Chondrocyte (in vitro differentiated cells): Measurements from ENCODE around the gene NSFL1C. TPM values are rescaled to one million over a fixed set of nuclear protein-coding genes. Genes with fewer than 3 reads are reported as not detected.

Experiments used
- DNase-seq: peaks from one replicate; pipeline ENCODE4 v3.0.0; 2021; ENCODE audit warnings: mixed read lengths, low spot score
- H3K27ac Mint-ChIP-seq: one replicate; pipeline ENCODE4 v1.8.0; 2021; ENCODE audit warnings: mild to moderate bottlenecking, moderate library complexity, mixed read lengths; ENCODE audit not compliant: unreplicated experiment
- H3K27me3 Mint-ChIP-seq: 2 replicates; pipeline ENCODE4 v1.8.0; 2021; ENCODE audit warnings: low read depth, mixed read lengths
- H3K36me3 Mint-ChIP-seq: 2 replicates; pipeline ENCODE4 v1.8.0; 2021; ENCODE audit warnings: low read depth, mixed read lengths
- H3K4me1 Mint-ChIP-seq: 2 replicates; pipeline ENCODE4 v1.8.0; 2021; ENCODE audit warnings: low read depth, mild to moderate bottlenecking, mixed read lengths
- H3K4me3 Mint-ChIP-seq: one replicate; pipeline ENCODE4 v1.8.0; 2021; ENCODE audit warnings: mild to moderate bottlenecking, moderate library complexity, mixed read lengths; ENCODE audit not compliant: unreplicated experiment
- H3K9me3 Mint-ChIP-seq: 2 replicates; pipeline ENCODE4 v1.8.0; 2021; ENCODE audit warnings: low read depth, mixed read lengths
- CTCF ChIP-seq: fragments of 200-600 bp; sonication (generic); IDR thresholded peaks from 2 replicates; pipeline ENCODE4 v1.5.0; 2021; ENCODE audit warnings: antibody characterized with exemption, mild to moderate bottlenecking, moderate library complexity
- total RNA-seq: library from RNA; stranded (reverse); gene quantifications from 3 replicates; pipeline ENCODE4 v1.2.1, GENCODE V29; 2021

The NSFL1C gene
- total RNA-seq, 1 donor from 2014 or later, result 75.3 TPM

GRCh38 chr20:1490643-1491195, 24.1 kb upstream of the NSFL1C start:
- Mint-ChIP-seq H3K36me3 (no peaks in the 10 kb centered on the region), H3K27me3 (peaks cover 49% of the 10 kb centered on the region), H3K9me3 (peaks cover 2% of the 10 kb centered on the region), H3K4me3 (no peak overlapping the region), H3K4me1 (no peaks in the 10 kb centered on the region), H3K27ac (no peak overlapping the region)
- TF ChIP-seq CTCF, result no peak
- no peak for DNase-seq

- Mint-ChIP-seq H3K4me1 (no peaks in the 10 kb centered on the region), H3K27ac (no peak overlapping the region), H3K9me3 (peaks cover 2% of the 10 kb centered on the region), H3K36me3 (no peaks in the 10 kb centered on the region), H3K27me3 (peaks cover 45% of the 10 kb centered on the region), H3K4me3 (no peak overlapping the region)
- no peak for TF ChIP-seq CTCF
- no peak for DNase-seq
These were observed 23.3 kb upstream of the NSFL1C start for GRCh38 chr20:1489764-1490436.

GRCh38 chr20:1489325-1489724, 22.7 kb upstream of the NSFL1C start:
- DNase-seq, result no peak
- TF ChIP-seq CTCF, result no peak
- no peaks in the 10 kb centered on the region for H3K36me3 Mint-ChIP-seq
- H3K27ac Mint-ChIP-seq, result no peak overlapping the region
- H3K27me3 Mint-ChIP-seq, result peaks cover 46% of the 10 kb centered on the region
- peaks cover 2% of the 10 kb centered on the region for H3K9me3 Mint-ChIP-seq
- H3K4me1 Mint-ChIP-seq, result no peaks in the 10 kb centered on the region
- H3K4me3 Mint-ChIP-seq, result no peak overlapping the region

GRCh38 chr20:1486566-1486965, 19.9 kb upstream of the NSFL1C start:
- no peak for DNase-seq
- H3K36me3 Mint-ChIP-seq, result no peaks in the 10 kb centered on the region
- no peak for TF ChIP-seq CTCF
- H3K4me3 Mint-ChIP-seq, result no peak overlapping the region
- no peaks in the 10 kb centered on the region for H3K9me3 Mint-ChIP-seq
- peaks cover 45% of the 10 kb centered on the region for H3K27me3 Mint-ChIP-seq
- H3K27ac Mint-ChIP-seq, result no peak overlapping the region
- no peaks in the 10 kb centered on the region for H3K4me1 Mint-ChIP-seq

- Mint-ChIP-seq H3K27ac (no peak overlapping the region), H3K36me3 (no peaks in the 10 kb centered on the region), H3K27me3 (peaks cover 38% of the 10 kb centered on the region), H3K4me3 (no peak overlapping the region), H3K4me1 (no peaks in the 10 kb centered on the region), H3K9me3 (no peaks in the 10 kb centered on the region)
- TF ChIP-seq CTCF, result no peak
- DNase-seq, result no peak
These were observed 17.9 kb upstream of the NSFL1C start for GRCh38 chr20:1484438-1485116.
